Measurements from ENCODE around the gene PTPN18.
A peak's percentile ranks its signal among the peaks of the same experiment; 100 is the strongest.
"Not testable (repeated sequence)": the region's sequence is repeated elsewhere in the genome, so short reads cannot be mapped to it uniquely, and the experiment has no call there.

PTPN18 gene

GRCh38 chr2:130388221-130388907, 32.5 kb downstream of the PTPN18 start:
- no peaks in the 10 kb centered on the region for H3K36me3 ChIP-seq (ENCODE audit: control insufficient read depth, insufficient read depth, low read length)
- no peak overlapping the region for H3K9ac ChIP-seq (ENCODE audit: low read depth, low read length)
- no peaks in the 10 kb centered on the region for H3K9me3 ChIP-seq (ENCODE audit: control insufficient read depth, insufficient read depth, low read length)
- H3K4me1 ChIP-seq (ENCODE audit: control insufficient read depth, insufficient read depth, low read length) = no peaks in the 10 kb centered on the region
- no peak overlapping the region for H3K4me3 ChIP-seq (ENCODE audit: low read depth, low read length)
- H3K27me3 ChIP-seq (ENCODE audit: control insufficient read depth, insufficient read depth, low read length) = peaks cover 23% of the 10 kb centered on the region

GRCh38 chr2:130389358-130389757, 33.5 kb downstream of the PTPN18 start:
- Histone ChIP-seq H3K36me3 (ENCODE audit: control insufficient read depth, insufficient read depth, low read length) (no peaks in the 10 kb centered on the region), H3K27me3 (ENCODE audit: control insufficient read depth, insufficient read depth, low read length) (peaks cover 23% of the 10 kb centered on the region), H3K4me1 (ENCODE audit: control insufficient read depth, insufficient read depth, low read length) (no peaks in the 10 kb centered on the region), H3K9me3 (ENCODE audit: control insufficient read depth, insufficient read depth, low read length) (no peaks in the 10 kb centered on the region), H3K9ac (ENCODE audit: low read depth, low read length) (no peak overlapping the region), H3K4me3 (ENCODE audit: low read depth, low read length) (no peak overlapping the region)

- Histone ChIP-seq H3K9me3 (ENCODE audit: control insufficient read depth, insufficient read depth, low read length) (no peaks in the 10 kb centered on the region), H3K9ac (ENCODE audit: low read depth, low read length) (no peak overlapping the region), H3K4me1 (ENCODE audit: control insufficient read depth, insufficient read depth, low read length) (no peaks in the 10 kb centered on the region), H3K4me3 (ENCODE audit: low read depth, low read length) (no peak overlapping the region), H3K36me3 (ENCODE audit: control insufficient read depth, insufficient read depth, low read length) (no peaks in the 10 kb centered on the region), H3K27me3 (ENCODE audit: control insufficient read depth, insufficient read depth, low read length) (peaks cover 23% of the 10 kb centered on the region)
Observed at GRCh38 chr2:130389783-130390182, 33.9 kb downstream of the PTPN18 start.

- Histone ChIP-seq H3K36me3 (ENCODE audit: control insufficient read depth, insufficient read depth, low read length) (no peaks in the 10 kb centered on the region), H3K9ac (ENCODE audit: low read depth, low read length) (no peak overlapping the region), H3K4me3 (ENCODE audit: low read depth, low read length) (peak overlapping the region; percentile 73), H3K4me1 (ENCODE audit: control insufficient read depth, insufficient read depth, low read length) (no peaks in the 10 kb centered on the region), H3K27me3 (ENCODE audit: control insufficient read depth, insufficient read depth, low read length) (peaks cover 23% of the 10 kb centered on the region), H3K9me3 (ENCODE audit: control insufficient read depth, insufficient read depth, low read length) (no peaks in the 10 kb centered on the region)
Observed at GRCh38 chr2:130390460-130391057, 34.7 kb downstream of the PTPN18 start.

GRCh38 chr2:130391058-130391871, 35.4 kb downstream of the PTPN18 start:
- Histone ChIP-seq H3K9me3 (ENCODE audit: control insufficient read depth, insufficient read depth, low read length) (no peaks in the 10 kb centered on the region), H3K27me3 (ENCODE audit: control insufficient read depth, insufficient read depth, low read length) (peaks cover 23% of the 10 kb centered on the region), H3K4me1 (ENCODE audit: control insufficient read depth, insufficient read depth, low read length) (no peaks in the 10 kb centered on the region), H3K4me3 (ENCODE audit: low read depth, low read length) (peak overlapping the region; percentile 73), H3K36me3 (ENCODE audit: control insufficient read depth, insufficient read depth, low read length) (no peaks in the 10 kb centered on the region), H3K9ac (ENCODE audit: low read depth, low read length) (no peak overlapping the region)

- H3K9ac ChIP-seq (ENCODE audit: low read depth, low read length) = no peak overlapping the region
- peaks cover 23% of the 10 kb centered on the region for H3K27me3 ChIP-seq (ENCODE audit: control insufficient read depth, insufficient read depth, low read length)
- no peaks in the 10 kb centered on the region for H3K4me1 ChIP-seq (ENCODE audit: control insufficient read depth, insufficient read depth, low read length)
- no peaks in the 10 kb centered on the region for H3K9me3 ChIP-seq (ENCODE audit: control insufficient read depth, insufficient read depth, low read length)
- peak overlapping the region; percentile 73 for H3K4me3 ChIP-seq (ENCODE audit: low read depth, low read length)
- no peaks in the 10 kb centered on the region for H3K36me3 ChIP-seq (ENCODE audit: control insufficient read depth, insufficient read depth, low read length)
Observed at GRCh38 chr2:130391872-130392670, 36.2 kb downstream of the PTPN18 start.

- H3K36me3 ChIP-seq (ENCODE audit: control insufficient read depth, insufficient read depth, low read length) = no peaks in the 10 kb centered on the region
- peaks cover 23% of the 10 kb centered on the region for H3K27me3 ChIP-seq (ENCODE audit: control insufficient read depth, insufficient read depth, low read length)
- H3K9me3 ChIP-seq (ENCODE audit: control insufficient read depth, insufficient read depth, low read length) = no peaks in the 10 kb centered on the region
- no peak overlapping the region for H3K4me3 ChIP-seq (ENCODE audit: low read depth, low read length)
- H3K4me1 ChIP-seq (ENCODE audit: control insufficient read depth, insufficient read depth, low read length) = no peaks in the 10 kb centered on the region
- H3K9ac ChIP-seq (ENCODE audit: low read depth, low read length) = no peak overlapping the region
Observed at GRCh38 chr2:130393318-130393910, 37.6 kb downstream of the PTPN18 start.

GRCh38 chr2:130406280-130406679, 50.4 kb downstream of the PTPN18 start:
- not testable (repeated sequence) for H3K4me1 ChIP-seq (ENCODE audit: control insufficient read depth, insufficient read depth, low read length); H3K9me3 ChIP-seq (ENCODE audit: control insufficient read depth, insufficient read depth, low read length); H3K36me3 ChIP-seq (ENCODE audit: control insufficient read depth, insufficient read depth, low read length); H3K4me3 ChIP-seq (ENCODE audit: low read depth, low read length); H3K27me3 ChIP-seq (ENCODE audit: control insufficient read depth, insufficient read depth, low read length); H3K9ac ChIP-seq (ENCODE audit: low read depth, low read length)

- not testable (repeated sequence) for H3K9me3 ChIP-seq (ENCODE audit: control insufficient read depth, insufficient read depth, low read length); H3K4me1 ChIP-seq (ENCODE audit: control insufficient read depth, insufficient read depth, low read length); H3K36me3 ChIP-seq (ENCODE audit: control insufficient read depth, insufficient read depth, low read length); H3K27me3 ChIP-seq (ENCODE audit: control insufficient read depth, insufficient read depth, low read length); H3K4me3 ChIP-seq (ENCODE audit: low read depth, low read length); H3K9ac ChIP-seq (ENCODE audit: low read depth, low read length)
Observed at GRCh38 chr2:130416693-130417092, 60.8 kb downstream of the PTPN18 start.

GRCh38 chr2:130418845-130419244, 63.0 kb downstream of the PTPN18 start:
- not testable (repeated sequence) for H3K27me3 ChIP-seq (ENCODE audit: control insufficient read depth, insufficient read depth, low read length); H3K9me3 ChIP-seq (ENCODE audit: control insufficient read depth, insufficient read depth, low read length); H3K4me1 ChIP-seq (ENCODE audit: control insufficient read depth, insufficient read depth, low read length); H3K4me3 ChIP-seq (ENCODE audit: low read depth, low read length); H3K9ac ChIP-seq (ENCODE audit: low read depth, low read length); H3K36me3 ChIP-seq (ENCODE audit: control insufficient read depth, insufficient read depth, low read length)

Data from iPS-15b (cell line).